Astrocyte of the spinal cord (primary cell): ENCODE measurements around the gene ADIPOQ.
A peak's percentile ranks its signal among the peaks of the same experiment; 100 is the strongest.
"Not testable (repeated sequence)": the region's sequence is repeated elsewhere in the genome, so short reads cannot be mapped to it uniquely, and the experiment has no call there.

ENCODE experiments used
- DNase-seq: peaks from one replicate; pipeline ENCODE4 v3.0.0; 2011; ENCODE audit warnings: low read depth, low spot score
- H3K4me3 ChIP-seq: 2 replicates; pipeline ENCODE4 v1.5.1; 2011; ENCODE audit warnings: low read depth, mild to moderate bottlenecking, low read length, moderate library complexity
- in situ Hi-C: cut with HindIII; loops from 2 replicates; pipeline ENCODE4 v1.10.0; 2017; ENCODE audit warnings: low sequenced_read_pairs
- TF ChIP-seq, protein P1 (sequence below): IDR thresholded peaks from 2 replicates; pipeline ENCODE4 v1.5.1; 2012; ENCODE audit warnings: low read depth, mild to moderate bottlenecking, low read length, inconsistent platforms

Gene ADIPOQ

GRCh38 chr3:186902154-186902553 lies 59.6 kb downstream of the ADIPOQ start:
- TF ChIP-seq, protein P1, sequence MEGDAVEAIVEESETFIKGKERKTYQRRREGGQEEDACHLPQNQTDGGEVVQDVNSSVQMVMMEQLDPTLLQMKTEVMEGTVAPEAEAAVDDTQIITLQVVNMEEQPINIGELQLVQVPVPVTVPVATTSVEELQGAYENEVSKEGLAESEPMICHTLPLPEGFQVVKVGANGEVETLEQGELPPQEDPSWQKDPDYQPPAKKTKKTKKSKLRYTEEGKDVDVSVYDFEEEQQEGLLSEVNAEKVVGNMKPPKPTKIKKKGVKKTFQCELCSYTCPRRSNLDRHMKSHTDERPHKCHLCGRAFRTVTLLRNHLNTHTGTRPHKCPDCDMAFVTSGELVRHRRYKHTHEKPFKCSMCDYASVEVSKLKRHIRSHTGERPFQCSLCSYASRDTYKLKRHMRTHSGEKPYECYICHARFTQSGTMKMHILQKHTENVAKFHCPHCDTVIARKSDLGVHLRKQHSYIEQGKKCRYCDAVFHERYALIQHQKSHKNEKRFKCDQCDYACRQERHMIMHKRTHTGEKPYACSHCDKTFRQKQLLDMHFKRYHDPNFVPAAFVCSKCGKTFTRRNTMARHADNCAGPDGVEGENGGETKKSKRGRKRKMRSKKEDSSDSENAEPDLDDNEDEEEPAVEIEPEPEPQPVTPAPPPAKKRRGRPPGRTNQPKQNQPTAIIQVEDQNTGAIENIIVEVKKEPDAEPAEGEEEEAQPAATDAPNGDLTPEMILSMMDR = no peak
- in situ Hi-C loops = no loop called here
- no peak overlapping the region for H3K4me3 ChIP-seq
- DNase-seq = peak; percentile 38

- in situ Hi-C loops = no loop called here
- no peak overlapping the region for H3K4me3 ChIP-seq
- no peak for DNase-seq
- TF ChIP-seq, protein P1 = no peak
Observed at GRCh38 chr3:186902713-186903112, 60.2 kb downstream of the ADIPOQ start.

DNA sequence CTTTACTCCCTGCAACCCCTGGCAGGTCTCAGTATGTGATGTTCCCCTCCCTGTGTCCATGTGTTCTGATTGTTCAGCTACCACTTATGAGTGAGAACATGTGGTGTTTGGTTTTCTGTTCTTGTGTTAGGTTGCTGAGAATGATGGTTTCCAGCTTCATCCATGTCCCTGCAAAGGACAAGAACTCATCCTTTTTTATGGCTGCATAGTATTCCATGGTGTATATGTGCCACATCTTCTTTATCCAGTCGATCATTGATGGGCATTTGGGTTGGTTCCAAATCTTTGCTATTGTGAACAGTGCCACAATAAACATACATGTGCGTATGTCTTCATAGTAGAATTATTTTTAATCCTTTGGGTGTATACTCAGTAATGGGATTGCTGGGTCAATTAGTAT lies 61.2 kb downstream of the ADIPOQ start:
- in situ Hi-C loops, H3K4me3 ChIP-seq, DNase-seq: not testable (repeated sequence)

- H3K4me3 ChIP-seq, DNase-seq, in situ Hi-C loops: not testable (repeated sequence)
Observed at GRCh38 chr3:186907075-186907474, 64.6 kb downstream of the ADIPOQ start.
